HG02970 (cell line): Measurements from ENCODE around the gene NCOR2.

Experiments
- ATAC-seq: cut with Tn5 transposase; IDR thresholded peaks from one replicate; pipeline ENCODE4 v1.9.1; 2021; ENCODE audit warnings: mild to moderate bottlenecking, moderate library complexity, moderate number of reproducible peaks; ENCODE audit not compliant: unreplicated experiment, low FRiP score

Gene NCOR2

GRCh38 chr12:124566997-124567672, at the start of gene NCOR2:
NCOR2 (minus strand) TSS chr12:124567612; CDS start chr12:124495251, 72,361 bp downstream.
- peak; percentile 26 for ATAC-seq

- ATAC-seq = no peak
These were observed 49.2 kb upstream of the NCOR2 start for GRCh38 chr12:124616394-124617221.

GRCh38 chr12:124614512-124615292, 47.3 kb upstream of the NCOR2 start:
- ATAC-seq = no peak

GRCh38 chr12:124613151-124613585, 45.8 kb upstream of the NCOR2 start:
- no peak for ATAC-seq

- no peak for ATAC-seq
These were observed 44.9 kb upstream of the NCOR2 start for GRCh38 chr12:124612410-124612680.

GRCh38 chr12:124611559-124612409, 44.4 kb upstream of the NCOR2 start:
- ATAC-seq = no peak

GRCh38 chr12:124610629-124611558, 43.5 kb upstream of the NCOR2 start:
- ATAC-seq = no peak

- no peak for ATAC-seq
These were observed 42.7 kb upstream of the NCOR2 start for GRCh38 chr12:124610021-124610612.

- no peak for ATAC-seq
These were observed 41.9 kb upstream of the NCOR2 start for GRCh38 chr12:124609041-124609989.

GRCh38 chr12:124608450-124608870, 41.0 kb upstream of the NCOR2 start:
- ATAC-seq = no peak

- no peak for ATAC-seq
These were observed 40.4 kb upstream of the NCOR2 start for GRCh38 chr12:124607681-124608425.

- ATAC-seq = no peak
These were observed 38.7 kb upstream of the NCOR2 start for GRCh38 chr12:124605883-124606774.

- ATAC-seq = no peak
These were observed 37.9 kb upstream of the NCOR2 start for GRCh38 chr12:124605150-124605882.

GRCh38 chr12:124604264-124604680, 36.9 kb upstream of the NCOR2 start:
- ATAC-seq = no peak

GRCh38 chr12:124603831-124604251, 36.4 kb upstream of the NCOR2 start:
- ATAC-seq = no peak
